Measurements from ENCODE around the gene DOCK3. TPM values are rescaled to one million over a fixed set of nuclear protein-coding genes. Genes with fewer than 3 reads are reported as not detected.
"Not testable (repeated sequence)": the region's sequence is repeated elsewhere in the genome, so short reads cannot be mapped to it uniquely, and the experiment has no call there.

The DOCK3 gene
- total RNA-seq, 1 donor from 2014 or later: 0.52 TPM

DNA sequence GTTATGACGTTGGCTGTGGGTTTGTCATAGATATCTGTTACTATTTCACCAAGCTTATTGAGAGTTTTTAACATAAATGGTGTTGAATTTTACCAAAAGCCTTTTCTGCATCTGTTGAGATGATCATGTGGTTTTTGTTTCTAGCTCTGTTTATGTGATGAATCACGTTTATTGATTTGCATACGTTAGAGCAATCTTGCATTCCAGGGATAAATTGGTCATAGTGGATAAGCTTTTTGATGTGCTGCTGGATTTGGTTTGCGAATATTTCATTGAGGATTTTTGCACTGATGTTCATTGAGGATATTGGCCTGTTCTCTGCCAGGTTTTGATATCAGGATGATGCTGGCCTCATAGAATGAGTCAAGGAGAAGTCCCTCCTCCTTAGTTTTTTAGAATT, 117.8 kb downstream of the DOCK3 start:
- DNase-seq (ENCODE audit: low read depth): no peak
- TF ChIP-seq, protein P1, sequence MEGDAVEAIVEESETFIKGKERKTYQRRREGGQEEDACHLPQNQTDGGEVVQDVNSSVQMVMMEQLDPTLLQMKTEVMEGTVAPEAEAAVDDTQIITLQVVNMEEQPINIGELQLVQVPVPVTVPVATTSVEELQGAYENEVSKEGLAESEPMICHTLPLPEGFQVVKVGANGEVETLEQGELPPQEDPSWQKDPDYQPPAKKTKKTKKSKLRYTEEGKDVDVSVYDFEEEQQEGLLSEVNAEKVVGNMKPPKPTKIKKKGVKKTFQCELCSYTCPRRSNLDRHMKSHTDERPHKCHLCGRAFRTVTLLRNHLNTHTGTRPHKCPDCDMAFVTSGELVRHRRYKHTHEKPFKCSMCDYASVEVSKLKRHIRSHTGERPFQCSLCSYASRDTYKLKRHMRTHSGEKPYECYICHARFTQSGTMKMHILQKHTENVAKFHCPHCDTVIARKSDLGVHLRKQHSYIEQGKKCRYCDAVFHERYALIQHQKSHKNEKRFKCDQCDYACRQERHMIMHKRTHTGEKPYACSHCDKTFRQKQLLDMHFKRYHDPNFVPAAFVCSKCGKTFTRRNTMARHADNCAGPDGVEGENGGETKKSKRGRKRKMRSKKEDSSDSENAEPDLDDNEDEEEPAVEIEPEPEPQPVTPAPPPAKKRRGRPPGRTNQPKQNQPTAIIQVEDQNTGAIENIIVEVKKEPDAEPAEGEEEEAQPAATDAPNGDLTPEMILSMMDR (conservative IDR thresholded peaks at IDR 0.05; ENCODE audit: low read depth, low read length): no peak
- no peak overlapping the region for H3K4me3 ChIP-seq (ENCODE audit: low read depth, low read length)

DNA sequence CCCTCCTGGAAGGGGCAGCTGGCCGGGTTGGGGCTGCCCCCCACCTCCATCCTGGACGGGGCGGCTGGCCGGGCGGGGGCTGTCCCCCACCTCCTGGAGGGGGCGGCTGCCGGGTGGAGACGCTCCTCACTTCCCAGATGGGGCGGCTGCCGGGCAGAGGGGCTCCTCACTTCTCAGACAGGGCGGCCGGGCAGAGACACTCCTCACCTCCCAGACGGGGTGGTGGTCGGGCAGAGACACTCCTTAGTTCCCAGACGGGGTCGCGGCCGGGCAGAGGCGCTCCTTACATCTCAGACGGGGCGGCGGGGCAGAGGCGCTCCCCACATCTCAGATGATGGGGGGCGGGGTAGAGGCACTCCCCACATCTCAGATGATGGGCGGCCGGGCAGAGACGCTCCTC, 129.1 kb downstream of the DOCK3 start:
- H3K4me3 ChIP-seq (ENCODE audit: low read depth, low read length); DNase-seq (ENCODE audit: low read depth): not testable (repeated sequence)

DNA sequence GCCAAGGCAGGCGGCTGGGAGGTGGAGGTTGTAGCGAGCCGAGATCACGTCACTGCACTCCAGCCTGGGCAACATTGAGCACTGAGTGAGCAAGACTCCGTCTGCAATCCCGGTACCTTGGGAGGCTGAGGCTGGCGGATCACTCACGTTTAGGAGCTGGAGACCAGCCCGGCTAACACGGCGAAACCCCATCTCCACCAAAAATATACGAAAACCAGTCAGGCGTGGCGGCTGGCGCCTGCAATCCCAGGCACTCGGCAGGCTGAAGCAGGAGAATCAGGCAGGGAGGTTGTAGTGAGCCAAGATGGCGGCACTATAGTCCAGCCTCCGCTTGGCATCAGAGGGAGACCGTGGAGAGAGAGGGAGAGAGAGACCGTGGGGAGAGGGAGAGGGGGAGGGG, 129.6 kb downstream of the DOCK3 start:
- DNase-seq (ENCODE audit: low read depth); H3K4me3 ChIP-seq (ENCODE audit: low read depth, low read length): not testable (repeated sequence)

GRCh38 chr3:50805321-50805720, 130.6 kb downstream of the DOCK3 start:
- TF ChIP-seq, protein P1 (conservative IDR thresholded peaks at IDR 0.05; ENCODE audit: low read depth, low read length): no peak

GRCh38 chr3:50806031-50806430, 131.3 kb downstream of the DOCK3 start:
- no peak for DNase-seq (ENCODE audit: low read depth)
- no peak overlapping the region for H3K4me3 ChIP-seq (ENCODE audit: low read depth, low read length)
- TF ChIP-seq, protein P1 (conservative IDR thresholded peaks at IDR 0.05; ENCODE audit: low read depth, low read length): no peak

More at GRCh38 chr3:50805321-50805720, 130.6 kb downstream of the DOCK3 start:
- no peak for DNase-seq (ENCODE audit: low read depth)
- H3K4me3 ChIP-seq (ENCODE audit: low read depth, low read length): no peak overlapping the region

DNA sequence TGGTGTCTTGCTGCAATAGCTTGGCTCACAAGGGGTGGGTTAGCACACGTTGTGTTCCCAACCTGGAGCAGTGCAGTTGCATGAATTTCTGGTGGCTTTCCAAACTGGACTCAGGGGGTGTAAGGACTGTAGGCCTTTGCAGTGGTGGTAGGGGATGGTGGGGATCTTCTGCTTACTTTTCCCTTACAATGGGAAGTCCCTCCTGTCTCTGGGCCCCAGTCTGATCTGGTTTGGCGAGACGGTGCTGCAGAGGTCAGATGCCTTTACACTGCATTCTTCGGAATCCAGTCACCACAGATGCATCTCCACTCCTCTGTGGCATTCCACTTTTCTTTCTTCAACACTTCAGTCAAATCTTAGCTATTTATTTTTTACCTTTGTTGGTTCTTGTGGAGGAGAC, 132.1 kb downstream of the DOCK3 start:
- TF ChIP-seq, protein P1 (conservative IDR thresholded peaks at IDR 0.05; ENCODE audit: low read depth, low read length): no peak
- no peak overlapping the region for H3K4me3 ChIP-seq (ENCODE audit: low read depth, low read length)
- peak; percentile 13 for DNase-seq (ENCODE audit: low read depth)

DNA sequence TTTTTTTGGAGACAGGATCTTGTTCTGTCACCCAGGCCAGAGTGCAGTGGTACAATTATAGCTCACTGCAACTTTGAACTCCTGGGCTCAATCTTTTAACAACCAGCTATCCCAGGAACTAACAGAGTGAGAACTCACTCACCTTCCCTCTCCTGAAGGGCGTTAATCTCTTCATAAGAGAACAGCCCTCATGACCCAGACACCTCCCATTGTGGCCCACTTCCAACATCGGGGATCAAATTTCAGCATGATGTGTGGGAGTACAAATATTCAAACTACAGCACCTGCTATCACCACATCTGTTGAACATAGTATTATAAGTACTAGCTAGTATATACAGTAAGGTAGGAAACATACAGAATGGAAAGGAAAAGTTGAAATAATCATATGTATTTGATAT, 132.5 kb downstream of the DOCK3 start:
- DNase-seq (ENCODE audit: low read depth): no peak
- TF ChIP-seq, protein P1 (conservative IDR thresholded peaks at IDR 0.05; ENCODE audit: low read depth, low read length): no peak
- H3K4me3 ChIP-seq (ENCODE audit: low read depth, low read length): no peak overlapping the region

- H3K4me3 ChIP-seq (ENCODE audit: low read depth, low read length): no peak overlapping the region
- no peak for DNase-seq (ENCODE audit: low read depth)
- TF ChIP-seq, protein P1 (conservative IDR thresholded peaks at IDR 0.05; ENCODE audit: low read depth, low read length): no peak
Measured at GRCh38 chr3:50811893-50812292, 137.2 kb downstream of the DOCK3 start.

All from epithelial cell of proximal tubule (primary cell).